ENCODE results near the gene PIP5K1C.

DNA sequence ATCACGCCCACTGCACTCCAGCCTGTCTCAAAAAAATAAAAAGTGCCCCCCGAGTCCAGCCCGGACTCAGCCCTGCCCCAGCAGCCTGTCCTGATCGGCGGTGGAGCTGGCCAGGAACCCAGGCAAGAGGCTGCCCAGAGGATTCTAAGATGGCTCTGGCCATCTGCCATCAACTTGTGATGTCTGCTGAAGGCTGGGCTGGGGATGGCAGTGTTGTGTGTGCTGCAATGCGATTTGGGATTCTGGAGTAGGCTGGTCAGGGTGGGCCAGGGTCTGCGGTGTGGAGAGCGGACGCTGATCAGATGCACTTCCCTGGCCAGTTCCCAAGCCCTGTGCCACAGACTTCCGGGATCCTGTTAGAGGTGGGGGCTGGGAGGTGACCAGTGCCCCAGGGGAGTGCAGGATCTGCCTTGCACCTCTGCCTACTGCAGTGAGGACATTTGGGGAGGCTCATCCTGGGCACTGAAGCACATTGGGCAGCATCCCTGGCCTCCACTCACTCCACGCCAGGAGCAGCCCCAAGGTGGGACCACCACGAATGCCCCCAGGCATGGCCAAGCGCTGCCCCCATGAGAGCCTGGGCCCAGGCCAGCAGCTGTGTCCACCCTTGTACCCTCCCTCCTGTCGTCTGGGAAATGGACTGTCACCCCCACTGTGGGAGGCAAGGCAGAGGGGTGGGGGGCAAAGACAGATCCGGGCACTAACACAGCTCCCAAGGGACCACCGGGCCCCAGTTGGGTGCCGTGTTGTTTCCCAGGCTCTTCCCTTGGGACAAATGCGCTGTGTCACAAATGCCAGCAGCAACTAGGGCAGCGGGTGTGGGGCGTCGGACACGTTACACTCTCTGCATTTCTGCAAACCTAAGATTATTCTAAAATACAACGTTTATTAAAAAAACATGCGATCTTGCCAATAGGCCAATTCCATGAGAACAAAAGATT is 90.2 kb downstream of the PIP5K1C start:
- TF ChIP-seq, protein P1, sequence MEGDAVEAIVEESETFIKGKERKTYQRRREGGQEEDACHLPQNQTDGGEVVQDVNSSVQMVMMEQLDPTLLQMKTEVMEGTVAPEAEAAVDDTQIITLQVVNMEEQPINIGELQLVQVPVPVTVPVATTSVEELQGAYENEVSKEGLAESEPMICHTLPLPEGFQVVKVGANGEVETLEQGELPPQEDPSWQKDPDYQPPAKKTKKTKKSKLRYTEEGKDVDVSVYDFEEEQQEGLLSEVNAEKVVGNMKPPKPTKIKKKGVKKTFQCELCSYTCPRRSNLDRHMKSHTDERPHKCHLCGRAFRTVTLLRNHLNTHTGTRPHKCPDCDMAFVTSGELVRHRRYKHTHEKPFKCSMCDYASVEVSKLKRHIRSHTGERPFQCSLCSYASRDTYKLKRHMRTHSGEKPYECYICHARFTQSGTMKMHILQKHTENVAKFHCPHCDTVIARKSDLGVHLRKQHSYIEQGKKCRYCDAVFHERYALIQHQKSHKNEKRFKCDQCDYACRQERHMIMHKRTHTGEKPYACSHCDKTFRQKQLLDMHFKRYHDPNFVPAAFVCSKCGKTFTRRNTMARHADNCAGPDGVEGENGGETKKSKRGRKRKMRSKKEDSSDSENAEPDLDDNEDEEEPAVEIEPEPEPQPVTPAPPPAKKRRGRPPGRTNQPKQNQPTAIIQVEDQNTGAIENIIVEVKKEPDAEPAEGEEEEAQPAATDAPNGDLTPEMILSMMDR (IDR thresholded peaks at IDR 0.05), result no peak
- TF ChIP-seq POLR2AphosphoS5 (IDR thresholded peaks at IDR 0.05), result no peak

Measured in breast epithelium (tissue), 3 donors.